Heart left ventricle (tissue), 16 donors: Measurements from ENCODE around the gene RIPK3. TPM values are rescaled to one million over a fixed set of nuclear protein-coding genes. Genes with fewer than 3 reads are reported as not detected.

Source experiments
- ATAC-seq, 4 donors: fragments of 200-7000 bp; cut with Tn5 transposase; one replicate each; pipeline ENCODE4 v1.9.1; 2020 to 2022; ENCODE audit warnings: moderate library complexity in 4 of 4, mild to moderate bottlenecking in 3 of 4, moderate number of reproducible peaks in 1 of 4
- DNase-seq, 5 donors: peaks; one replicate each; pipeline ENCODE4 v3.0.0-alpha.2; 2020
- H3K27ac ChIP-seq, 12 donors: fragments of 200-600 bp; sonication (generic) in 4 of 12; one replicate each; pipeline versions ENCODE4 v1.5.0 to v1.8.0; 2016 to 2022; ENCODE audit warnings: mild to moderate bottlenecking in 2 of 12
- H3K27me3 ChIP-seq, 9 donors: fragments of 200-600 bp; sonication (generic) in 2 of 9; one replicate each; pipeline versions ENCODE4 v1.5.1 to v1.8.0; 2016 to 2022; ENCODE audit warnings: mild to moderate bottlenecking in 3 of 9
- H3K36me3 ChIP-seq, 9 donors: fragments of 200-600 bp; sonication (generic) in 2 of 9; one replicate each; pipeline versions ENCODE4 v1.5.0 to v1.8.0; 2018 to 2022; ENCODE audit warnings: mild to moderate bottlenecking in 2 of 9
- H3K4me1 ChIP-seq, 12 donors: fragments of 200-600 bp; sonication (generic) in 4 of 12; one replicate each; pipeline versions ENCODE4 v1.5.0 to v1.8.0; 2016 to 2022; ENCODE audit warnings: mild to moderate bottlenecking in 3 of 12
- H3K4me3 ChIP-seq, 12 donors: fragments of 200-600 bp; sonication (generic) in 4 of 12; one replicate each; pipeline versions ENCODE4 v1.5.0 to v1.8.0; 2017 to 2022; ENCODE audit warnings: mild to moderate bottlenecking in 9 of 12, moderate library complexity in 4 of 12
- H3K9me3 ChIP-seq, 12 donors: fragments of 200-600 bp; sonication (generic) in 4 of 12; one replicate each; pipeline versions ENCODE4 v1.5.0 to v1.8.0; 2016 to 2022; ENCODE audit warnings: mild to moderate bottlenecking in 1 of 12
- CTCF ChIP-seq, 12 donors: fragments of 200-600 bp; sonication (generic) in 4 of 12; IDR thresholded peaks; one replicate each; pipeline versions ENCODE4 v1.5.0 to v1.8.0; 2018 to 2022; ENCODE audit warnings: antibody characterized with exemption in 12 of 12, mild to moderate bottlenecking in 5 of 12
- POLR2A ChIP-seq, 2 donors: fragments of 450-650 bp; IDR thresholded peaks; one replicate each; pipeline ENCODE4 v1.6.1; 2017; ENCODE audit warnings: antibody characterized with exemption in 2 of 2, mild to moderate bottlenecking in 2 of 2, moderate library complexity in 2 of 2
- WGBS, 4 donors: extraction: QIAGEN DNeasy Blood & Tissue Kit in 2 of 4; methylation state at CpG; one replicate each; pipeline versions ENCODE4 v1.1.5 to v1.1.7; 2013 to 2018; 5-methylcytosine and 5-hydroxymethylcytosine counted together
- intact Hi-C, 10 donors: fragments of 100-400 bp; cut with DNase I; formaldehyde crosslinking; loops; one replicate each; pipeline versions ENCODE4 v1.11.1 to v1.14.2; 2022
- polyA plus RNA-seq, 2 donors: library from polyadenylated mRNA; stranded (reverse); fragments of 200-250 nt; gene quantifications; one replicate each; pipeline ENCODE4 v1.2.3, GENCODE V29; 2013
- total RNA-seq, 9 donors: library from RNA; depleted of rRNA in 2 of 9; stranded (reverse); fragments of >200 nt in 2 of 9; fragmentation: NEBNext Ultra II Directional in 3 of 9; extraction: Animal tissue kit (Norgen Biotek cat#: 25700) in 3 of 9; gene quantifications; one replicate each; pipeline versions ENCODE4 v1.1.0 to v1.2.4, GENCODE V29; 2016 to 2023
- donor health status: ischemic (EF 13 %, LVEDD 7.1; RV severe dilation, severe dysfunction).
- donor health status: healthy with polysubstance abuse.
- donor health status: DM: no; HTN: yes; CAD: no.
- donor health status: DM: no; HTN: no; CAD: no.
- donor health status: ischemic (EF 25% LVEDD 6.9; RV normal size, moderate dysfunction).
- donor health status: ischemic (EF 25% LVEDD 5.7; RV mildly dilated, moderate dysfunction).
- donor health status: healthy.
- donor health status: DM: yes; HTN: yes; CAD: no.
- donor health status: ischemic (EF 35%, LVEDD 5.7; RV mildly dilated, moderate dysfunction).
- donor health status: nonischemic (EF 11% LVEDD 7.7; RV severe dilation, severe dysfunction).
- donor health status: DM: yes; HTN: yes; CAD: no.
- donor health status: PGD.
- donor health status: ischemic (EF 29% LVEDD 5.4; RV normal size, mild dysfunction).
- donor health status: nonischemic (EF 23%, LVEDD 6.1; RV moderate dilation, normal function).

Gene RIPK3
- total and polyA plus RNA-seq, 11 donors = 0.75 to 10.5 (median 3.0) TPM

GRCh38 chr14:24381363-24382063, 41.7 kb upstream of the RIPK3 start:
- no peak for ATAC-seq
- 84 to 88% (median 86%) methylated on average over 7 to 8 of the region's 8 CpGs for WGBS, 4 donors

GRCh38 chr14:24379907-24380730, 40.3 kb upstream of the RIPK3 start:
- no peak overlapping the region for H3K27ac ChIP-seq
- TF ChIP-seq CTCF (IDR thresholded peaks at IDR 0.05) = no peak
- TF ChIP-seq POLR2A (IDR thresholded peaks at IDR 0.05) = no peak
- no peaks in the 10 kb centered on the region for H3K9me3 ChIP-seq
- ATAC-seq = no peak
- intact Hi-C loops = no loop called here
- no peaks in the 10 kb centered on the region for H3K27me3 ChIP-seq
- peaks cover 0 to 2% (median 0%) of the 10 kb centered on the region in 9 donors for H3K36me3 ChIP-seq
- H3K4me3 ChIP-seq = no peak overlapping the region
- no peak for DNase-seq
- H3K4me1 ChIP-seq = peaks cover 0 to 16% (median 3%) of the 10 kb centered on the region in 12 donors
- WGBS, 4 donors = 81 to 85% (median 84%) methylated on average over 15 of the region's 15 CpGs

More at GRCh38 chr14:24381363-24382063, 41.7 kb upstream of the RIPK3 start:
- H3K36me3 ChIP-seq = no peaks in the 10 kb centered on the region
- no peak overlapping the region for H3K27ac ChIP-seq
- no peaks in the 10 kb centered on the region for H3K9me3 ChIP-seq
- TF ChIP-seq CTCF (IDR thresholded peaks at IDR 0.05) = no peak
- no peak for TF ChIP-seq POLR2A (IDR thresholded peaks at IDR 0.05)
- no peak overlapping the region for H3K4me3 ChIP-seq
- H3K4me1 ChIP-seq = peaks cover 0 to 12% (median 3%) of the 10 kb centered on the region in 12 donors
- intact Hi-C loops = no loop called here
- DNase-seq = no peak
- peaks cover 0 to 5% (median 0%) of the 10 kb centered on the region in 9 donors for H3K27me3 ChIP-seq

GRCh38 chr14:24378981-24379906, 39.5 kb upstream of the RIPK3 start:
- WGBS, 4 donors = 84 to 87% (median 85%) methylated on average over 7 of the region's 7 CpGs
- Histone ChIP-seq H3K27ac (no peak overlapping the region), H3K9me3 (no peaks in the 10 kb centered on the region), H3K36me3 (peaks cover 0 to 11% (median 0%) of the 10 kb centered on the region in 9 donors), H3K4me1 (peaks cover 0 to 16% (median 3%) of the 10 kb centered on the region in 12 donors), H3K27me3 (no peaks in the 10 kb centered on the region), H3K4me3 (no peak overlapping the region)
- no peak for TF ChIP-seq CTCF (IDR thresholded peaks at IDR 0.05)
- no peak for TF ChIP-seq POLR2A (IDR thresholded peaks at IDR 0.05)
- intact Hi-C loops = no loop called here
- DNase-seq = no peak
- no peak for ATAC-seq
